ENCODE measurements around the gene PRSS21. TPM values are rescaled to one million over a fixed set of nuclear protein-coding genes. Genes with fewer than 3 reads are reported as not detected.

The PRSS21 gene
- total and polyA plus RNA-seq, 4 donors, result 0.18 to 1.0 (median 0.26) TPM; not detected in 1

DNA sequence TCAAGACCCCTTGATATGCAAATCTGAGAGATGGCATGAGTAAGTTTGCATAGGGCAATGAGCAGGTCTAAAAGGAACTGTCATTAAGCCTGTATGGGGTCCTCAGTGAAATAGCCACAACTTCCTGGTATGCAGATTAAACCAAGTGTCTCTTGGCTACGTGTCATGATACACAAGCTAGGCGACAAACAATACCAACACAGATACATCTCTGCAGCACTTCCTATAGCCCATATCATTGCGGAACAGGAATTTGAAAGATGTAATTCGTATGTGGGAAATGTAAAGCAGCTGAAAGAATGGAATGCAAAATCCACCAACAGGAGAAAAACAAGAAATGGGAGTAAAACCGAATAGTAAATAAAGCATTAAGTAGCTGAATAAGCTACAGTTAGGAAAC is 28.1 kb downstream of the PRSS21 start:
- Histone ChIP-seq H3K36me3 (ENCODE audit: control insufficient read depth in 4 of 4, insufficient read depth in 3 of 4, low read depth in 1 of 4, low read length in 3 of 4) (no peaks in the 10 kb centered on the region), H3K9ac (ENCODE audit: low read depth in 1 of 2, low read length in 2 of 2) (no peak overlapping the region), H3K4me1 (ENCODE audit: control insufficient read depth in 4 of 4, insufficient read depth in 4 of 4, low read length in 3 of 4) (peaks cover 0 to 6% (median 1%) of the 10 kb centered on the region in 4 donors), H3K4me3 (ENCODE audit: low read depth in 1 of 3, low read length in 3 of 3) (no peak overlapping the region), H3K9me3 (ENCODE audit: control insufficient read depth in 4 of 4, low read length in 3 of 4) (peaks cover 0 to 2% (median 0%) of the 10 kb centered on the region in 4 donors), H3K27me3 (ENCODE audit: control insufficient read depth in 4 of 4, insufficient read depth in 4 of 4, low read length in 3 of 4) (peaks cover 0 to 2% (median 0%) of the 10 kb centered on the region in 4 donors), H3K27ac (ENCODE audit: low read depth in 1 of 2, low read length in 2 of 2) (no peak overlapping the region)
- TF ChIP-seq HNF4A (conservative IDR thresholded peaks at IDR 0.05), result no peak
- no peak for TF ChIP-seq TAF1 (conservative IDR thresholded peaks at IDR 0.05)
- no peak for TF ChIP-seq GABPA (IDR thresholded peaks at IDR 0.05 in 1 of 2, conservative IDR thresholded peaks at IDR 0.05 in 1 of 2)
- TF ChIP-seq YY1 (IDR thresholded peaks at IDR 0.05), result no peak
- no peak for TF ChIP-seq JUND (IDR thresholded peaks at IDR 0.05)
- TF ChIP-seq EGR1 (IDR thresholded peaks at IDR 0.05; ENCODE audit: low read depth in 2 of 2), result no peak
- TF ChIP-seq RAD21 (IDR thresholded peaks at IDR 0.05), result no peak
- TF ChIP-seq, protein P1, sequence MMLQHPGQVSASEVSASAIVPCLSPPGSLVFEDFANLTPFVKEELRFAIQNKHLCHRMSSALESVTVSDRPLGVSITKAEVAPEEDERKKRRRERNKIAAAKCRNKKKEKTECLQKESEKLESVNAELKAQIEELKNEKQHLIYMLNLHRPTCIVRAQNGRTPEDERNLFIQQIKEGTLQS (IDR thresholded peaks at IDR 0.05), result no peak
- no peak for TF ChIP-seq FOXA2 (IDR thresholded peaks at IDR 0.05)
- TF ChIP-seq, protein P2, sequence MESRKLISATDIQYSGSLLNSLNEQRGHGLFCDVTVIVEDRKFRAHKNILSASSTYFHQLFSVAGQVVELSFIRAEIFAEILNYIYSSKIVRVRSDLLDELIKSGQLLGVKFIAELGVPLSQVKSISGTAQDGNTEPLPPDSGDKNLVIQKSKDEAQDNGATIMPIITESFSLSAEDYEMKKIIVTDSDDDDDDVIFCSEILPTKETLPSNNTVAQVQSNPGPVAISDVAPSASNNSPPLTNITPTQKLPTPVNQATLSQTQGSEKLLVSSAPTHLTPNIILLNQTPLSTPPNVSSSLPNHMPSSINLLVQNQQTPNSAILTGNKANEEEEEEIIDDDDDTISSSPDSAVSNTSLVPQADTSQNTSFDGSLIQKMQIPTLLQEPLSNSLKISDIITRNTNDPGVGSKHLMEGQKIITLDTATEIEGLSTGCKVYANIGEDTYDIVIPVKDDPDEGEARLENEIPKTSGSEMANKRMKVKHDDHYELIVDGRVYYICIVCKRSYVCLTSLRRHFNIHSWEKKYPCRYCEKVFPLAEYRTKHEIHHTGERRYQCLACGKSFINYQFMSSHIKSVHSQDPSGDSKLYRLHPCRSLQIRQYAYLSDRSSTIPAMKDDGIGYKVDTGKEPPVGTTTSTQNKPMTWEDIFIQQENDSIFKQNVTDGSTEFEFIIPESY (IDR thresholded peaks at IDR 0.05), result no peak
- TF ChIP-seq, protein P3, sequence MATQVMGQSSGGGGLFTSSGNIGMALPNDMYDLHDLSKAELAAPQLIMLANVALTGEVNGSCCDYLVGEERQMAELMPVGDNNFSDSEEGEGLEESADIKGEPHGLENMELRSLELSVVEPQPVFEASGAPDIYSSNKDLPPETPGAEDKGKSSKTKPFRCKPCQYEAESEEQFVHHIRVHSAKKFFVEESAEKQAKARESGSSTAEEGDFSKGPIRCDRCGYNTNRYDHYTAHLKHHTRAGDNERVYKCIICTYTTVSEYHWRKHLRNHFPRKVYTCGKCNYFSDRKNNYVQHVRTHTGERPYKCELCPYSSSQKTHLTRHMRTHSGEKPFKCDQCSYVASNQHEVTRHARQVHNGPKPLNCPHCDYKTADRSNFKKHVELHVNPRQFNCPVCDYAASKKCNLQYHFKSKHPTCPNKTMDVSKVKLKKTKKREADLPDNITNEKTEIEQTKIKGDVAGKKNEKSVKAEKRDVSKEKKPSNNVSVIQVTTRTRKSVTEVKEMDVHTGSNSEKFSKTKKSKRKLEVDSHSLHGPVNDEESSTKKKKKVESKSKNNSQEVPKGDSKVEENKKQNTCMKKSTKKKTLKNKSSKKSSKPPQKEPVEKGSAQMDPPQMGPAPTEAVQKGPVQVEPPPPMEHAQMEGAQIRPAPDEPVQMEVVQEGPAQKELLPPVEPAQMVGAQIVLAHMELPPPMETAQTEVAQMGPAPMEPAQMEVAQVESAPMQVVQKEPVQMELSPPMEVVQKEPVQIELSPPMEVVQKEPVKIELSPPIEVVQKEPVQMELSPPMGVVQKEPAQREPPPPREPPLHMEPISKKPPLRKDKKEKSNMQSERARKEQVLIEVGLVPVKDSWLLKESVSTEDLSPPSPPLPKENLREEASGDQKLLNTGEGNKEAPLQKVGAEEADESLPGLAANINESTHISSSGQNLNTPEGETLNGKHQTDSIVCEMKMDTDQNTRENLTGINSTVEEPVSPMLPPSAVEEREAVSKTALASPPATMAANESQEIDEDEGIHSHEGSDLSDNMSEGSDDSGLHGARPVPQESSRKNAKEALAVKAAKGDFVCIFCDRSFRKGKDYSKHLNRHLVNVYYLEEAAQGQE (IDR thresholded peaks at IDR 0.05), result no peak
- no peak for TF ChIP-seq HNF4G (IDR thresholded peaks at IDR 0.05)
- TF ChIP-seq SP1 (IDR thresholded peaks at IDR 0.05), result no peak
- TF ChIP-seq, protein P4, sequence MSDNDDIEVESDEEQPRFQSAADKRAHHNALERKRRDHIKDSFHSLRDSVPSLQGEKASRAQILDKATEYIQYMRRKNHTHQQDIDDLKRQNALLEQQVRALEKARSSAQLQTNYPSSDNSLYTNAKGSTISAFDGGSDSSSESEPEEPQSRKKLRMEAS (IDR thresholded peaks at IDR 0.05), result no peak
- TF ChIP-seq FOXA1 (IDR thresholded peaks at IDR 0.05), result no peak
- no peak for TF ChIP-seq RXRA (IDR thresholded peaks at IDR 0.05)
- no peak for TF ChIP-seq NR2F2 (IDR thresholded peaks at IDR 0.05)
- TF ChIP-seq, protein P5, sequence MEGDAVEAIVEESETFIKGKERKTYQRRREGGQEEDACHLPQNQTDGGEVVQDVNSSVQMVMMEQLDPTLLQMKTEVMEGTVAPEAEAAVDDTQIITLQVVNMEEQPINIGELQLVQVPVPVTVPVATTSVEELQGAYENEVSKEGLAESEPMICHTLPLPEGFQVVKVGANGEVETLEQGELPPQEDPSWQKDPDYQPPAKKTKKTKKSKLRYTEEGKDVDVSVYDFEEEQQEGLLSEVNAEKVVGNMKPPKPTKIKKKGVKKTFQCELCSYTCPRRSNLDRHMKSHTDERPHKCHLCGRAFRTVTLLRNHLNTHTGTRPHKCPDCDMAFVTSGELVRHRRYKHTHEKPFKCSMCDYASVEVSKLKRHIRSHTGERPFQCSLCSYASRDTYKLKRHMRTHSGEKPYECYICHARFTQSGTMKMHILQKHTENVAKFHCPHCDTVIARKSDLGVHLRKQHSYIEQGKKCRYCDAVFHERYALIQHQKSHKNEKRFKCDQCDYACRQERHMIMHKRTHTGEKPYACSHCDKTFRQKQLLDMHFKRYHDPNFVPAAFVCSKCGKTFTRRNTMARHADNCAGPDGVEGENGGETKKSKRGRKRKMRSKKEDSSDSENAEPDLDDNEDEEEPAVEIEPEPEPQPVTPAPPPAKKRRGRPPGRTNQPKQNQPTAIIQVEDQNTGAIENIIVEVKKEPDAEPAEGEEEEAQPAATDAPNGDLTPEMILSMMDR (IDR thresholded peaks at IDR 0.05; ENCODE audit: low read depth, low read length, missing input control), result no peak
- WGBS, result 72% methylated on average over 5 of the region's 5 CpGs
- no peak for DNase-seq (ENCODE audit: low spot score)

Measured in liver (tissue), 9 donors.